ENCODE measurements around the gene PNMA1. TPM values are rescaled to one million over a fixed set of nuclear protein-coding genes. Genes with fewer than 3 reads are reported as not detected.

Gene PNMA1
- polyA plus RNA-seq, 2 donors = 12.7 to 13.2 TPM

GRCh38 chr14:73751157-73751691 lies 37.0 kb upstream of the PNMA1 start:
- Histone ChIP-seq H3K27ac (ENCODE audit: low read depth in 2 of 2, low read length in 1 of 2) (peak overlapping the region; percentile 52 to 98), H3K4me3 (ENCODE audit: low read depth in 1 of 2, low read length in 2 of 2) (no peak overlapping the region), H3K36me3 (ENCODE audit: control insufficient read depth in 2 of 2, insufficient read depth in 2 of 2, low read length in 1 of 2) (no peaks in the 10 kb centered on the region), H3K9me3 (ENCODE audit: control insufficient read depth in 2 of 2, insufficient read depth in 1 of 2, low read depth in 1 of 2, low read length in 1 of 2) (no peaks in the 10 kb centered on the region), H3K4me1 (ENCODE audit: control insufficient read depth in 2 of 2, insufficient read depth in 2 of 2, low read length in 1 of 2) (peaks cover 48 to 65% of the 10 kb centered on the region in 2 donors), H3K27me3 (ENCODE audit: control insufficient read depth in 1 of 2, insufficient read depth in 2 of 2, low read length in 2 of 2) (no peaks in the 10 kb centered on the region)
- 47 to 48% methylated on average over 7 of the region's 7 CpGs for WGBS, 2 donors

GRCh38 chr14:73750531-73750901 lies 36.3 kb upstream of the PNMA1 start:
- Histone ChIP-seq H3K36me3 (ENCODE audit: control insufficient read depth in 2 of 2, insufficient read depth in 2 of 2, low read length in 1 of 2) (no peaks in the 10 kb centered on the region), H3K27me3 (ENCODE audit: control insufficient read depth in 1 of 2, insufficient read depth in 2 of 2, low read length in 2 of 2) (no peaks in the 10 kb centered on the region), H3K4me3 (ENCODE audit: low read depth in 1 of 2, low read length in 2 of 2) (no peak overlapping the region), H3K9me3 (ENCODE audit: control insufficient read depth in 2 of 2, insufficient read depth in 1 of 2, low read depth in 1 of 2, low read length in 1 of 2) (no peaks in the 10 kb centered on the region), H3K4me1 (ENCODE audit: control insufficient read depth in 2 of 2, insufficient read depth in 2 of 2, low read length in 1 of 2) (peaks cover 51 to 66% of the 10 kb centered on the region in 2 donors), H3K27ac (ENCODE audit: low read depth in 2 of 2, low read length in 1 of 2) (peak overlapping the region; percentile 45 to 98)
- WGBS, 2 donors = 22 to 33% methylated on average over 3 of the region's 3 CpGs

- peaks cover 57 to 66% of the 10 kb centered on the region in 2 donors for H3K4me1 ChIP-seq (ENCODE audit: control insufficient read depth in 2 of 2, insufficient read depth in 2 of 2, low read length in 1 of 2)
- H3K36me3 ChIP-seq (ENCODE audit: control insufficient read depth in 2 of 2, insufficient read depth in 2 of 2, low read length in 1 of 2) = no peaks in the 10 kb centered on the region
- no peaks in the 10 kb centered on the region for H3K9me3 ChIP-seq (ENCODE audit: control insufficient read depth in 2 of 2, insufficient read depth in 1 of 2, low read depth in 1 of 2, low read length in 1 of 2)
- no peak overlapping the region for H3K4me3 ChIP-seq (ENCODE audit: low read depth in 1 of 2, low read length in 2 of 2)
- peak overlapping the region; percentile 45 to 98 for H3K27ac ChIP-seq (ENCODE audit: low read depth in 2 of 2, low read length in 1 of 2)
- WGBS, 2 donors = 32 to 43% methylated on average over 11 of the region's 11 CpGs
- H3K27me3 ChIP-seq (ENCODE audit: control insufficient read depth in 1 of 2, insufficient read depth in 2 of 2, low read length in 2 of 2) = no peaks in the 10 kb centered on the region
Measured at GRCh38 chr14:73749706-73750530, 35.7 kb upstream of the PNMA1 start.

- Histone ChIP-seq H3K36me3 (ENCODE audit: control insufficient read depth in 2 of 2, insufficient read depth in 2 of 2, low read length in 1 of 2) (no peaks in the 10 kb centered on the region), H3K27me3 (ENCODE audit: control insufficient read depth in 1 of 2, insufficient read depth in 2 of 2, low read length in 2 of 2) (no peaks in the 10 kb centered on the region), H3K27ac (ENCODE audit: low read depth in 2 of 2, low read length in 1 of 2) (peak overlapping the region in 1 of 2 donors; percentile 55), H3K9me3 (ENCODE audit: control insufficient read depth in 2 of 2, insufficient read depth in 1 of 2, low read depth in 1 of 2, low read length in 1 of 2) (no peaks in the 10 kb centered on the region), H3K4me3 (ENCODE audit: low read depth in 1 of 2, low read length in 2 of 2) (no peak overlapping the region), H3K4me1 (ENCODE audit: control insufficient read depth in 2 of 2, insufficient read depth in 2 of 2, low read length in 1 of 2) (peaks cover 63 to 67% of the 10 kb centered on the region in 2 donors)
- 67% methylated on average over 6 of the region's 6 CpGs for WGBS, 2 donors
Measured at GRCh38 chr14:73748858-73749357, 34.7 kb upstream of the PNMA1 start.

- Histone ChIP-seq H3K36me3 (ENCODE audit: control insufficient read depth in 2 of 2, insufficient read depth in 2 of 2, low read length in 1 of 2) (no peaks in the 10 kb centered on the region), H3K4me1 (ENCODE audit: control insufficient read depth in 2 of 2, insufficient read depth in 2 of 2, low read length in 1 of 2) (peaks cover 65 to 66% of the 10 kb centered on the region in 2 donors), H3K9me3 (ENCODE audit: control insufficient read depth in 2 of 2, insufficient read depth in 1 of 2, low read depth in 1 of 2, low read length in 1 of 2) (no peaks in the 10 kb centered on the region), H3K4me3 (ENCODE audit: low read depth in 1 of 2, low read length in 2 of 2) (no peak overlapping the region), H3K27me3 (ENCODE audit: control insufficient read depth in 1 of 2, insufficient read depth in 2 of 2, low read length in 2 of 2) (no peaks in the 10 kb centered on the region), H3K27ac (ENCODE audit: low read depth in 2 of 2, low read length in 1 of 2) (peak overlapping the region; percentile 98)
- WGBS, 2 donors = 62 to 72% methylated on average over 9 of the region's 9 CpGs
Measured at GRCh38 chr14:73747379-73748211, 33.4 kb upstream of the PNMA1 start.

- Histone ChIP-seq H3K36me3 (ENCODE audit: control insufficient read depth in 2 of 2, insufficient read depth in 2 of 2, low read length in 1 of 2) (no peaks in the 10 kb centered on the region), H3K27ac (ENCODE audit: low read depth in 2 of 2, low read length in 1 of 2) (peak overlapping the region; percentile 98), H3K4me1 (ENCODE audit: control insufficient read depth in 2 of 2, insufficient read depth in 2 of 2, low read length in 1 of 2) (peaks cover 64 to 69% of the 10 kb centered on the region in 2 donors), H3K27me3 (ENCODE audit: control insufficient read depth in 1 of 2, insufficient read depth in 2 of 2, low read length in 2 of 2) (no peaks in the 10 kb centered on the region), H3K9me3 (ENCODE audit: control insufficient read depth in 2 of 2, insufficient read depth in 1 of 2, low read depth in 1 of 2, low read length in 1 of 2) (no peaks in the 10 kb centered on the region), H3K4me3 (ENCODE audit: low read depth in 1 of 2, low read length in 2 of 2) (no peak overlapping the region)
- 44 to 56% methylated on average over 6 of the region's 6 CpGs for WGBS, 2 donors
Measured at GRCh38 chr14:73746520-73747378, 32.6 kb upstream of the PNMA1 start.

- whole genome bisulfite sequencing, 2 donors = 52 to 64% methylated on average over 7 of the region's 7 CpGs
- Histone ChIP-seq H3K27me3 (ENCODE audit: control insufficient read depth in 1 of 2, insufficient read depth in 2 of 2, low read length in 2 of 2) (no peaks in the 10 kb centered on the region), H3K27ac (ENCODE audit: low read depth in 2 of 2, low read length in 1 of 2) (peak overlapping the region; percentile 98), H3K36me3 (ENCODE audit: control insufficient read depth in 2 of 2, insufficient read depth in 2 of 2, low read length in 1 of 2) (no peaks in the 10 kb centered on the region), H3K9me3 (ENCODE audit: control insufficient read depth in 2 of 2, insufficient read depth in 1 of 2, low read depth in 1 of 2, low read length in 1 of 2) (no peaks in the 10 kb centered on the region), H3K4me3 (ENCODE audit: low read depth in 1 of 2, low read length in 2 of 2) (no peak overlapping the region), H3K4me1 (ENCODE audit: control insufficient read depth in 2 of 2, insufficient read depth in 2 of 2, low read length in 1 of 2) (peaks cover 60 to 69% of the 10 kb centered on the region in 2 donors)
Measured at GRCh38 chr14:73745571-73746519, 31.7 kb upstream of the PNMA1 start.

GRCh38 chr14:73744874-73745529 lies 30.8 kb upstream of the PNMA1 start:
- Histone ChIP-seq H3K27ac (ENCODE audit: low read depth in 2 of 2, low read length in 1 of 2) (peak overlapping the region; percentile 98), H3K9me3 (ENCODE audit: control insufficient read depth in 2 of 2, insufficient read depth in 1 of 2, low read depth in 1 of 2, low read length in 1 of 2) (no peaks in the 10 kb centered on the region), H3K27me3 (ENCODE audit: control insufficient read depth in 1 of 2, insufficient read depth in 2 of 2, low read length in 2 of 2) (no peaks in the 10 kb centered on the region), H3K4me3 (ENCODE audit: low read depth in 1 of 2, low read length in 2 of 2) (no peak overlapping the region), H3K4me1 (ENCODE audit: control insufficient read depth in 2 of 2, insufficient read depth in 2 of 2, low read length in 1 of 2) (peaks cover 53 to 70% of the 10 kb centered on the region in 2 donors), H3K36me3 (ENCODE audit: control insufficient read depth in 2 of 2, insufficient read depth in 2 of 2, low read length in 1 of 2) (no peaks in the 10 kb centered on the region)
- 36 to 39% methylated on average over 6 of the region's 6 CpGs for WGBS, 2 donors

Measured in esophagus (tissue), 2 donors.